IPS DF 19.7 (cell line): Measurements from ENCODE around the gene RNF38.
"Not testable (repeated sequence)": the region's sequence is repeated elsewhere in the genome, so short reads cannot be mapped to it uniquely, and the experiment has no call there.

Experiments used
- DNase-seq: peaks from one replicate; pipeline ENCODE4 v3.0.0-alpha.2; 2013; ENCODE audit warnings: low read depth, low spot score

Gene RNF38

DNA sequence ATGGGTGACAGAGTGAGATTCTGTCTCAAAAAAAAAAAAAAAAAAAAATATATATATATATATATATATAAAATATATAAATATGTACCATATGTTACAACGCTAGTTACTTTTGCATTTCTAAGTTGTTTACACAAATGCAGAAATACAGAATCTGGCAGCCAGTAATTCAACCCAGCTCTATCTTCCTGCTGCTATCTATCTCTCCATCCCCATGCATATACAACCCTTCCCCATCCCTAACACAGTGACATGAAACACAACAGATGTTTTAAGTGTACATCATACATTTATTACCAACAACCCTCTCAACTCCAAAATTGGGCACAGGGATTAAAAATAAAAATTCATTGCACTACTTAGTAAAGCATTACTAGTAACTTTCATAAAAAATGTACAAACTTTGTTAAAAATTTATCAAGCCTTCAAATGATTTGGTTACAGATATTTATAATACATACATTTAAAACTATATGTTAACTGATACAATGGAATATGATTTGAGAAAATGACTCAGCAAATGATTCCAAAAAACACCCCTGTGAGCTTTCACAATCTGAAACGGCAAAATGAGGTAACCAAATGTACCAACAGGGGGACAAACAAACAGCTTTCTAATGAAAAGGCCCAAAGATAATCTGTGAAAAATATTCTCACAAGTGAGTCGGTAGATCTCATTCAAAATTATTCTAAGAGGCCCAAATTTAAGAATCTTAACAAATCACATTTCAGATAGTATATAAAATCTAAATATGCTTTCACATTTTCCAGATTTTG is 63.8 kb downstream of the RNF38 start:
- no peak for DNase-seq

DNA sequence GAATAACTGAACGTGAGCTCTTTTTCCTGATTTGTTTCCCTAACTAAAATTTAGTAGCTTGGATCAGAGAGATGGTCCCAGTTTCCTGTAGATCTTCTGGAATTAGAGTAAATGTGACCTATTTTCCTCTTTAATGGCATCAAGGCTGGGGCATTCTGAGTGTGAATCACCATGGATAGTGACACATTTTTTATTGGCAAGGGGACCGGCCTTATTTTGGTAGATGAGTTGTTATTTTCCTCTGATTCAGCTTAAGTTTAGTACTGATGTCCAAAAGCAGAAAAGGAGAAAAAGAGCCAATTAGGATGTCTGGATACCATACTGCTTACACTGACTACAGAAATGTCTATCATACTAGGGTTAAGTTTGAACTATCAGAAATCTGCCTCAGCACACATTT is 68.1 kb downstream of the RNF38 start:
- DNase-seq, result no peak

DNA sequence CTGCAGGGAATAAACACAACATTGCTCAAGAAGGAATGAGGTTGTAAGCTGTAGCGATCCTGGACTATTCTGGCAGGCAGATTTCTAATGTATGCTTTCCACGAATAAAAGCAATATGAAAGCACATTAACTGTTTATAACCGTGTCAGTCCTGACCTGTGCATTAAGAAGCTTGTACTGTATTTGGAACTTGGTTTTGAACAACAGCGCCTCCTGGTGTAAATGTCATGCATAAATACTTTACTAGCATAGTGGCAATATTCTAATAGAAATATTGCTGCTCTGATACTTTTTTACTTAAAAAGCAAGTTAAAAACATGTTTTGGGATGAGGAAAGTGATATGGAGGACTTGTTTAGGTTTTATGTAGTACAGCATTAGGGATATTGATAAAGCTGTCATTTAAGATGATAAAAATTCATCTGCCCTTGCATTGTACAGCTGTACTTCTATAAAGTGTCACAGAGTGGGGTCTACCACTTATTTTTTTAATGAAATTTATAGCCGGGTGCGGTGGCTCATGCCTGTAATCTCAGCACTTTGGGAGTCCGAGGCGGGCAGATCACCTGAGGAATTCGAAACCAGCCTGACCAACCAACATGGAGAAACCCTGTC is 71.2 kb downstream of the RNF38 start:
- DNase-seq, result no peak

DNA sequence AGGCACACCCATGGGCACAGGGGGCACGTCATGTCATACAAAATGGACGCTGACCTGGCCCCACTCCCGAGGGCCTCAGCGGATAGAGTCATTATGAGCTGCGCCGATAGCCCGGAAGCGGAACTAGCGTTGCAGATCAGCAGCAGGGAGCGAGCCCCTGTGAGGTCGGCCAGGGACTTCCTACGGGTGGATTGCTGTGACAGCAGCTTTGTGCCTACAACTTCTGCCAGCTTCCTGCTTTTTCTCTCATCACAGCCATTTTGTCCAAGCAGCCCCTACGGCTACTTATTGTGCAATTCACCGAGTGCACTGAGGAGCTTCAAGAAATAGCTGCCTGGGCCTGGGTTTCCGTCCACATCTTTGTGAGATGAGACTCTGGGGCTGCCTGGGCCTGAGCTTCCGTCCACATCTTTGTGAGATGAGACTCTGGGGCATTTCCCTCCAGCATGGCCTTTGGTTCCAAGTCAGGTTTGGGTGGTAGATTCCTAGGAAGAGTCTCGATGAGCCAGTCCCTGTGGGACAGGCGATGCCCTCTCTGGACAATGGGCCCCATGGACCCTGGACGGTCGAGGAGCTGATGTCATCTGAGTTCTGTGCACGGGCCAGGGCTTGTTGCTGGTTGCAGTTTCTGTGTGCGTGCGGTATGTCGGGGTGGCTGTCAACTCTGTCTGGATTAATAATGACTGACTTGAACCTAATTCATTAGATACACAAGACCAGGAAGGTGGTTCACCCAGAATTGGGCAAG is 74.8 kb downstream of the RNF38 start:
- no peak for DNase-seq

DNA sequence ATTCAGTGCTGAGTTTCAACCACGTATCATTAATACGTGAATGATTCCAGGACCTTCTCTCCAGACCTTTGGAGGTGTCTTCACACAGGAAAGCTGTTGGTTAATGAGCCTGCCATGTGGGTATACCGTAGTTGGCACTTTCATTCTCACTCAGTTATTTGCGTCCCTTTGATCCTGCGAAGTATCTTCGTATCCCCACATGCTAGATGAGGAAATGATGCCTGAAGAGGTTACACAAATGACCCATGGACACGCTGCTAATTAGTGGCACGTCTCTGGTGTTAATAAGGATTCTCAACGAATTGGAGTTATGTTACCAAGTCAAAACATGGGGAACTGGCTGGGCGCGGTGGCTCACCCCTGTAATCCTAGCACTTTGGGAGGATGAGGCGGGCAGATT is 76.1 kb downstream of the RNF38 start:
- no peak for DNase-seq

DNA sequence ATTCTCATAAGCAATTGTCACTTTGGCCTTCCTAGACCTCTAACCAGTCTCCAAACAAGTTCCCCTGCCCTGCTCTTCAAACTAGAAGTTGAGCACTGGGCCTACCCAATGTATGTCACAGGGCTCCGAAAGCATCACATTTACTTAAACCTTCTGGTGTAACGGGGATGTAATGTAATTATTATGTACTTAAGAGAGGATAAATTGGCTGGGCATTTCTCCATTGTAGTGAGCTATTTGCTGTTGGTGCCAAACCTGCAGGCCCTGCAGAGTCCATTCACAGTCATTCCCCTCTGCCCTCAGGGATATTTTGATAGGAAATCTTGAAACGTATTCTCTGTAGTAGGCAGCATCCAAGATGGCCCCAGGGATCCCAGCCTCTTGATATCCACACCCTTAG is 77.6 kb downstream of the RNF38 start:
- no peak for DNase-seq

DNA sequence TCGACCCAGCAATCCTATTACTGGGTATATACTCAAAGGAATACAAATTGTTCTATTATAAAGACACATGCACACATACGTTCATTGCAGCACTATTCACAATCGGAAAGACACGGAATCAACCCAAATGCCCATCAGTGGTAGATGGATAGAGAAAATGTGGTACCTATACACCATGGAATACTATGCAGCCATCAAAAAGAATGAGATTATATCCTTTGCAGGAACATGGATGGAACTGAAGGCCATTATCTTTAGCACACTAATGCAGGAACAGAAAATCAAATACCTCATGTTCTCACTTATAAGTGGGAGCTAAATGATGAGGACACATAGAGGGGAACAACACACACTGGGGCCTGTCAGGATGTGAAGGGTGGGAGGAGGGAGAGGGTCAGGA is 78.2 kb downstream of the RNF38 start:
- DNase-seq, result not testable (repeated sequence)

DNA sequence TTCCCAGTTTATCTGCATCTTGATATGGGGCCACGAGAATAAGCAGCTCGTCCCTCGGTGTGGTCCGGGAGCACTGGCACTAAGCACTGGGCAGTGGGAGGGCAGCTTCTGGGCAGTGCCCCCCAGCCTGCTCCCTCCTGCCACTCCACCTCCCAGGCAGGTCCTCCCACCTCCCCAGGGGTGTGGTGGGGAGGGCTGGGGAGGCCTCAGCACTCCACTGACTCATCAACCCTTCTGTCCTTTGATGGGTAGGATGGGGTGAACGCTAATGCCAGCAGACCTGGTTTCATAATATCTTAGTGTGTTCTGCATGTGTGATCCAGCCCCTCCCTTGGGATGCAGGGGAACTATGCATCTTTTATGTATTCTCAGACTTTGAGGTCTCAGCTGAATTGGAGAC is 79.6 kb downstream of the RNF38 start:
- no peak for DNase-seq

DNA sequence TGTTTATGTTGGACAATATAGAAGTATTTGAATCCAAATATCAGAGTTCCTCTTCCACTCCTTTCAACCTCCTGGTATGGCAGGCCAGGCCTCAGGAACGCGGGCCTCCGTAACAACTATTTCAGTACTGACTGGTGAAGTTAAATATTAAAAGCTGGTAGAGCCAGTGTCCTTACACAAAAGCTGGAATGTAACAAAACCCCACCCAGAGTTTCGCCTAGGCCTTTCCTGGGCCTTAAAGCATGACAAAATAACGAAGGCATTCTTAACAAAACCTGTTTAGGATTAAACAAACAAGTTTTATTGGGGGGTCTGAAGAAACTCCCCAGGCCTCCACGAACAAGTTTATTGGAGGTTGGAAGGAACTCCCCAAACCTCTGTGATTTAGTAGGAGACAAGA is 80.3 kb downstream of the RNF38 start:
- no peak for DNase-seq

DNA sequence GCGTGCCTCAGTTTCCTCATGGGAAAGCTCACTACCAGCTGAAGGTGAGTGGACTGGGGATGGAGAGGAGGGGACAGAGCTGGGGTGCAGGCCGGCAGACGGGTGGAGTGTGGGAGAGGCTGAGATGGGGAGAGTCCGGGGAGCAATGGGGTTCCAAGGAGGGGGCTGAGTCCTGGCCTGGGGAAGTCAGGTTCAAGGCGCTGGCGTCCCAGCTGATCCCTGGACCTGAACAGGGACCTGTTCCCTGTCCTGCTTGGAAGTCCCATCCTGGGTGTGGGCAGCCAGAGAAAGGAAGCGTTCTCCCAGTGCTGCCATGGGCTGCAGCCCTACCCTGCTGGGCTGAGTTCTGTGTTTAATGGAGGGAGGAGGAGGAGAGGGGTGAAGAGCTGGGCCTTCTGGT is 80.9 kb downstream of the RNF38 start:
- DNase-seq, result no peak

DNA sequence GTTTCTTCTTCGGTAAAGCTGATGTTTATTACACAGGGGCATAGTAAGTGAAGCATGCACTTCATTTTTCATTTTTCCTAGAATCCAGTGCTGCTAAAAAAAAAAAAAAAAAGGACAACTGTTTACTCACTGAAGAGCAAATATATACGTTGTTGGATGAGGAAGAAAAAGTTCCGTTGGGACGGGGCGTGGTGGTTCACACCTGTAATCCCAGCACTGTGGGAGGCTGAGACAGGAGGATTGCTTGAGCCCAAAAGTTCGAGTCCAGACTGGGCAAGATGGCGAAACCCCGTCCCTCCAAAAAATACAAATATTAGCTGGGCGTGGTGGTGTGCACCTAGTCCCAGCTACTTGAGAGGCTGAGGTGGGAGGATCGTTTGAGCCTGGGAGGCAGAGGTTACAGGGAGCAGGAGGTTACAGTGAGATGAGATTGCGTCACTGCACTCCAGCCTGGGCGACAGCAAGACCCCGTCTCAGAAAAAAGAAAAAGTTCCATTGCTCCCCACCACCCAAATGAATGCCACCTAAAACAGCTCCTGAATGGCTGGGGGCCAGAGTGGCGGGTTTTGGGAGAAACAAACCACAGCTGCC is 81.8 kb downstream of the RNF38 start:
- DNase-seq, result no peak

DNA sequence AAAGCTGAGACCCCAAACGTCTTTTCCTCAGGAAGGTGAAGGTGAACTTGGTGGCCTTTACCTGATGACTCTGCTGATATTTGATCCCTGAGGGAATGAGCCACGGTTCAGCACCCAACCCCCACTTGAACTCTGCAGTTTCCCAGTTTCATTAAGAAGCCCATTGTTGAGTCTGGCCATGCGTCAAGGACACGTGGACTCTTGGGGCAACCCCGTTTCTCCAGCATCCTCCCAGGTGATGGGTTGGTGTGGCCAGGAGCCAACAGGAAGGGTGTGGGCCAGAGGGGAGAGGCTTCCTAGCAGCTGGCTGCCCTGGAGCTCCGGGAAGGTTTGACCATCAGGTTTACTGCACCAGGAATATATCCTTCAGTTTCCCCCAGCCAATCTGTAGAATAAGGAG is 82.3 kb downstream of the RNF38 start:
- DNase-seq, result no peak

DNA sequence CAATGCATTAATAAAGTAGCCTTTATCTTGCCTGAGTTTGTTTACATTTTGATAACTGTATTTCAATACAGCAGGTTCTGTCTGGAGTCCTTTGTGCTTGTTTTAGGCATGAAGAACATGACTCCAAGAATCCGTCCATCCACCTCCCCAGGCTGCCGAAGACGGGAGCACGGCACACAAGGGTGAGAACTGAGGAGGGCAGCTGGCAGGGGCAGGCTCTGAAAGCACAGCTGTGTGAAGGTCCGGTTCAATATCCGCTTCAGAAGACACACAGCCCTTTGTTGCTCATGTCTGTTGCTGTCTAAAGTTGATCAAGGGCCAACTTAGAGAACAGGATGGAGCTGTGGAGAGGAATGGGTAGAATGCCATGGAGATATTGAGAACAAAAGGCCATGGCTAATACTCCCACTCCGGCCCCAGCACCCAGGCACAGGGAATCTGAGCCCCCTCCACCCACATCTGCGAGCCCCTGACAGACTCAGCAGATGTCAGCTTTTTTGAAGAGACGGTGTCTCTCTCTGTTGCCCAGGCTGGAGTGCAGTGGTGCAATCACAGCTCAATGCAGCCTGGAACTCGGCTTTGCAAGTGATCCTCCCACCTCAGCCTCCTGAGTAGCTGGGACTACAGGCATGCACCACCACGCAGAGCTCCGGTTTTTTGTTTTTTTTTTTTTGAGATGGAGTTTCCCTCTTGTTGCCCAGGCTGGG is 83.3 kb downstream of the RNF38 start:
- DNase-seq, result no peak

DNA sequence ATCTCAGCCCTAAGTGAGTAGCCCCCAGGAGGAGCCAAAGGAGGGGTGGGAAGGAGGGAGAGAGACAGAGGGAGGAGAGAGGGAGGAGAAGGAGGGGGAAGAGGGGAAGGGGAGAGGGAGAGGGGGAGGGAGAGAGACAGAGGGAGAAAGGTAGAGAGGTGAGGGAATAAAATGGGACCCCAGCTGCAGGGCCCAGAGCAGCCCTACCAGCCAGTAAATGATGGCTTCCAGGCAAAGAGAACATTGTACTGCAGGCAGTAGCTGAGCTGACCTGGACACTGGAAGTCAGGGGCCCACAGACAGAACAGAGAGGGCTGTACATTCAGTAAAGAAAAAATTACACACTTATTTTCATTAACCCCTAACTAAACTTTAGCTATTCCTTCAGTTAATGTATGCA is 84.0 kb downstream of the RNF38 start:
- DNase-seq, result no peak

DNA sequence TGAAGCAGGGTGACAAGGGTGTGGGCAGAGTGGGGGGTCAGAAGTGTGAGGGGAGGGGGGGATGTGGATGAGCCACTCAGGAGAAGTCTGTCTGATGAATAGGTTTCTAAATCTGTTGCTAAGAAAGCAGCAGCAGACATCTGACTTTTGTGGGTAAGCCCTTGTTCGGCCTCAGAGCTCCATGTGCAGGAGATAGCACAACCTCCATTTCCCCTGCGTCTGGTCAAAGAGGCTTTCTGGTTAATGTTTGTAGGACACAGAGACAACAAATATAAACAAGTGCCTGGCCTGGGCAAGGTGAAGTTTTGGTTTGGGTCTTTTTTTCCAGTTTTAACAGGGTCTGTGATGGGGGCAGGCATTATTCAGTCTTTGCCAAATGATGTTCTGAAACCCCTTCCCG is 84.8 kb downstream of the RNF38 start:
- DNase-seq, result no peak

DNA sequence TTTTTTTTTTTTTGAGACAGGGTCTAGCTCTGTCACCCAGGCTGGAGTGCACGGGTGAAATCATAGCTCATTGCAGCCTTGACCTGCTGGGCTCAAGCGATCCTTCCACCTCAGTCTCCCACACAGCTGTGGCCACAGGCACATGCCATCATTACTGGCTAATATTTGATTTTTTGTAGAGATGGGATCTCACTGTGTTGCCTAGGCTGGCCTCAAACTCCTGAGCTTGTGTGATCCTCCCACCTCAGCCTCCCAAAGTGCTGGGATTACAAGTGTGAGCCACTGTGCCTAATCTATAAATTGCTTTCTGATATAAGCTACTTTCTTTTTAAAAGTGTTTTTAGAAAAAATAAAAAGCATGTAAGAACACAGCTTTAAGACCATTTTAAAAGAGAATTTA is 85.3 kb downstream of the RNF38 start:
- no peak for DNase-seq

DNA sequence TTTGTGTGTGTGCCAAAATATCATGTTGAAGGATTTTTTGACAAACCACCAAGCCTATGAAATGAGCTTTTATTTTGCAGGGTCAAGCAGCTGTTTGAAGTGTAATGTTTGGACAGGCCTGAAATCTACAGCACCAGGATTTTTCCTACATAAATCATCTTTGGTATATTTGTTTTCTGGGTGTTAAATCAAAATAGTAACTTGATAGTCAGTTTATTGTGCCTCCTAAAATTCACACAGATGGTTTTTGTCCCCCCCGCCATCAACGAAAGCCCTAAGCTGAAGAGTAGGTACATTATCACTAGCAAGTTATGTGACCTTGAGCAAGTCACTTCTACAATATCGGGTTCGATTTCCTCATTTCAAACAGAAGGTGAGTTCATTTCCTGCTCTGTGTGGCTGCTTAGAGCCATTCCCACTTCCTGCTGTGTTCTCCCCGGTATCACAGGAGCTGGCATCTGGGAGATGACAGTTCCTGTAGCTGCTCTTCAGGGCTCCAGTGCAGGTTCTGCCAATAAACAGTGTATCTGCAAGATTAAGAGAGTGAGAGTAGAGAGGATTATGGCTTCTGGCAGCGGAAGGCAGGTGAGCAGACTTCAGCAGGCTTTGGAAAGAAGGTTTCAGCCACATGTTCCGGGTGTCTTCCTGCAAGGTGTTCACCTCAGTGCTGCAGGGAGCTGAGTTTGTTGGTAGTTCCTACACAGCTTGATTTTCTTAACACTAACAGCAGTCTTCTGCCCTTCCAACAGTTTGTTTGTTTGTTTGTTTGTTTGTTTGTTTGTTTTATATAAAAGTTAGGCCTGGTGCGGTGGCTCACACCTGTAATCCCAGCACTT is 93.4 kb downstream of the RNF38 start:
- no peak for DNase-seq

DNA sequence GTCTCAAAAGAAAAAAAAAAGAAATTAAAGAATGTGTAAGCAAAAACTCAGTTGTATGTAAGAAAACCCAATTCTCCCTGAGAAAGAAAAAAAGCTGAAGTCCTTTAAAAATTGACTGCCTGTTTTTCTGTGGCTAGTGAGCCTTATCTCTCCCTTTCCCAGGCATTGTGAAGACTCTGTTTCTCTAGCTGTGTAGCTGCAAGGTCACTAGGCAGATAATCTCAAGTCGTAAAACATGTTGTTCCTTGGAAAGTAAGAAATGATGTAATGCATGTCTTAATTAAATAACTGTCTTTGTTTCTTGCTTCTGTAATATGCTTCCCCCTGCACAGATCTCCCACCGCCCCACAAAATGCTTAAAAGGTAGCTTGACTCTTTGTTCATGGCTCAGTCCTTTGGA is 95.7 kb downstream of the RNF38 start:
- DNase-seq, result not testable (repeated sequence)

DNA sequence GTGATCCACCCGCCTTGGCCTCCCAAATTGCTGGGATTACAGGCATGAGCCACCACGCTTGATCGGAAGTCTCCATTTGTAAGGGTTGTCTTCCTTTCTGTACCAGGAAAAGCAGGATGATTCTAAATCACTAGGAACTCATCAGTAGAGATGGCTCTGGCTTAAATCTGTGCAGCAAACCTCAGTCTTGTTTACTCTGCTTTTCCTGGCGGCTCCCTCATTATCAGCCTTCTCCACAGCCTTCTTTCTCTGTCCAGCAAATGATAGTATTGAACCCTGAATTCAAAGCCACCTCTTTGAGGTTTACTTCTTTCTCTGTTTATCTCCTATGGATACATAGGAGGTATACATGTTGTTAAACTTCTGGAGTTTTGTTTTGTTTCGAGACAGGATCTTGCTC is 98.8 kb downstream of the RNF38 start:
- no peak for DNase-seq

DNA sequence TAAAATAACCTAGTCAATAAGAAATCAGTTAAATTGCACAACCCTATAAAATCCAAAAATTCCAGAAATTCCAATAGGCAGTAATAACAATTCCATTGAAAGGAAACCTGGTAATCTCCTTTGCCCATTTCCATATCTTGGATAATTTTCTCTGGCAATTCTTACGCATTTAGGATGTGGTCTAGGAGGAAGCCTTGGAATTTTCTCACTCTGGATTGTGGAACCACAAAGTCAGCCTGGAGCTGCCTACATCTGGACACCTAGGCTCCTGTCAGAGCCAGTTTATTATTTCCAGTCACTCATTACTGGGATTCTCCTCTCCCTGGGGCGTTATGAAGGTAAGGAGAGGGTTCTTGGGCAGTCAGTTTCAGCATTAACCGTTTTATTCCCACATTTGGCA is 101.5 kb downstream of the RNF38 start:
- DNase-seq, result no peak

DNA sequence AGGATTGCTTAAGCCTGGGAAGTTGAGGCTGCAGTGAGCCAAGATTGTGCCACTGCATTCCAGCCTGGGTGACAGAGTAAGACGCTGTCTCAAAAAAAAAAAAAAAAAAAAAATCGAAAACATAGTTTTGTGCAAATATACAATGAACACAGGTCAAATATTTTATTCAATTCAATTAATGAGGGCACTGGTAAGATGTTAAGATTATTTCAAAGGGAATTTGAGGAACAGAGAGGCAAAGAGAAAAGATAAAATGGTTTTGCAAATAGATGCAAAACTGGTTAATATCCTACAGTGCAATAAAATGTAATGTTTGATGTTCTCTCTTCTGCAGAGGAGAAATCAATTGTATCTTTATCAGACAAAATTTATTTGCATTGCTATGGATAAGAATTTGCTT is 102.3 kb downstream of the RNF38 start:
- no peak for DNase-seq
